Measurements from ENCODE around the gene FASTKD2.

DNA sequence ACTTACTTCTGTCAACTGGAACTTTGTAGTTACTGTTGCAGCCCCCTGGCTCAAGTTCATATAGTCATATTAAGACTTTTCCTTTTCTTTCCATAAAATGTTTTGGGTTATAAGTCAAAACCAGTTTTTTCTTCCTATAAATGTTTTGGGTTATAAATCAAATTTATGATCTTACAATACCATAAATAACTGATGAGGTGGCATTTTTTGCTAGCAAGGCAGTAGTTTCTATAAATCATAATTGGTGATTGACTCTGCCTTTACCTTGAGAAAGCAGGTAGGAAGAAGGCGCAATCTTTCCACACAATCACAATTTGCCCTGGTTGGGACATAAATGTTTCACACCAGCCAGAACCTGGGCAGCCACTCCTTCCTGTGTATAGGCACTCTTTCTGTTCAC, 42.1 kb upstream of the FASTKD2 start:
- TF ChIP-seq, protein P1, sequence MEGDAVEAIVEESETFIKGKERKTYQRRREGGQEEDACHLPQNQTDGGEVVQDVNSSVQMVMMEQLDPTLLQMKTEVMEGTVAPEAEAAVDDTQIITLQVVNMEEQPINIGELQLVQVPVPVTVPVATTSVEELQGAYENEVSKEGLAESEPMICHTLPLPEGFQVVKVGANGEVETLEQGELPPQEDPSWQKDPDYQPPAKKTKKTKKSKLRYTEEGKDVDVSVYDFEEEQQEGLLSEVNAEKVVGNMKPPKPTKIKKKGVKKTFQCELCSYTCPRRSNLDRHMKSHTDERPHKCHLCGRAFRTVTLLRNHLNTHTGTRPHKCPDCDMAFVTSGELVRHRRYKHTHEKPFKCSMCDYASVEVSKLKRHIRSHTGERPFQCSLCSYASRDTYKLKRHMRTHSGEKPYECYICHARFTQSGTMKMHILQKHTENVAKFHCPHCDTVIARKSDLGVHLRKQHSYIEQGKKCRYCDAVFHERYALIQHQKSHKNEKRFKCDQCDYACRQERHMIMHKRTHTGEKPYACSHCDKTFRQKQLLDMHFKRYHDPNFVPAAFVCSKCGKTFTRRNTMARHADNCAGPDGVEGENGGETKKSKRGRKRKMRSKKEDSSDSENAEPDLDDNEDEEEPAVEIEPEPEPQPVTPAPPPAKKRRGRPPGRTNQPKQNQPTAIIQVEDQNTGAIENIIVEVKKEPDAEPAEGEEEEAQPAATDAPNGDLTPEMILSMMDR (IDR thresholded peaks at IDR 0.05; ENCODE audit: low read length): no peak
- no peak for TF ChIP-seq EZH2 (IDR thresholded peaks at IDR 0.05; ENCODE audit: borderline replicate concordance, low read length)

Measured in OCI-LY1 (cell line).